GM19043 (cell line): ENCODE measurements around the gene PTPRD.

ENCODE experiments used
- ATAC-seq: cut with Tn5 transposase; IDR thresholded peaks from one replicate; pipeline ENCODE4 v1.9.1; 2021; ENCODE audit warnings: low read depth; ENCODE audit not compliant: unreplicated experiment

Gene PTPRD

GRCh38 chr9:8860086-8860485, 1752.7 kb downstream of the PTPRD start:
- no peak for ATAC-seq

DNA sequence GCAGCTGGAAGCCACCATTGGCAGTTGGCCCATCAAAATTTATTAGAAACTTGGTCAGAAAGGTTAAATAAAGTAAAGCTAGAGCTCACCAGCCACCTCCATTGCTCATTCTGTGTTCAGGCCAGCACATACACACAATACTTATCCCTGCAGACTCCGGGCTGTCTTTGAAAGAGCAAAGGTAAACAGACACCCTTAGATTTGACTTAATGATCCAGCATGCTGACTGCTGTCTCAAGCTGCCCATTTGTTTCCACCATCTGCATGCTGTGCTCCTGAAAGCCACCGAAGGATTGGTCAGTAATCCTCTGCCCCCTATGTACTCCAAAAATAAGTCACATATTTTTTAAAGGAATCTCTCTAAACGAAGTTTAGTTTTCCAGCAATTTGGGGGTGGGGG, 1753.4 kb downstream of the PTPRD start:
- no peak for ATAC-seq

DNA sequence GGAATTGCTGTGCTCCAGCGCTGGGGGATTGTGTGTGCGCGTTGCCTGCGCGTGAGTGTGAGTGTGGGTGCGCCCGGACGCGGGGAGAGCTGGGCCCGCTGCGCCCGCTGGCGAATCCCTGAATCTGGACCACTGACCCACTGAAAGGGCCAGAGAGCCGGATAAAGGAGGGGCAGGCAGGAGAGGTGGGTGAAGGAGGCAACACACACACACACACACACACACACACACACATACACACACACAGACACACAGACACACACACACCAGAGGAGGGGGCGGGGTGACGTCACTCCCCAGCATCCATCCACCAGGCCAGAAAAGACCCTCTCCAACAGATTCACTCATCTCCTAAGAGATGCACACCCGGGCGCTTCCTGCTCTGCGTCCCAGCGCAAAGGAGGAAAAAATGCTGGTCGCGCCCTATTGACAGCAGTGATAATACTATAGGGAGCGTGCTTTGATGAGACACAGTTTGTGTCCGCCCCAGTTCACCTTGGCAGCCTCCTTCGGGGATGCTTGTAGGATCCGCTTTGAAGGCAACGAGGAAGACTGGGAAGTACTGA, 1754.1 kb downstream of the PTPRD start:
- no peak for ATAC-seq

DNA sequence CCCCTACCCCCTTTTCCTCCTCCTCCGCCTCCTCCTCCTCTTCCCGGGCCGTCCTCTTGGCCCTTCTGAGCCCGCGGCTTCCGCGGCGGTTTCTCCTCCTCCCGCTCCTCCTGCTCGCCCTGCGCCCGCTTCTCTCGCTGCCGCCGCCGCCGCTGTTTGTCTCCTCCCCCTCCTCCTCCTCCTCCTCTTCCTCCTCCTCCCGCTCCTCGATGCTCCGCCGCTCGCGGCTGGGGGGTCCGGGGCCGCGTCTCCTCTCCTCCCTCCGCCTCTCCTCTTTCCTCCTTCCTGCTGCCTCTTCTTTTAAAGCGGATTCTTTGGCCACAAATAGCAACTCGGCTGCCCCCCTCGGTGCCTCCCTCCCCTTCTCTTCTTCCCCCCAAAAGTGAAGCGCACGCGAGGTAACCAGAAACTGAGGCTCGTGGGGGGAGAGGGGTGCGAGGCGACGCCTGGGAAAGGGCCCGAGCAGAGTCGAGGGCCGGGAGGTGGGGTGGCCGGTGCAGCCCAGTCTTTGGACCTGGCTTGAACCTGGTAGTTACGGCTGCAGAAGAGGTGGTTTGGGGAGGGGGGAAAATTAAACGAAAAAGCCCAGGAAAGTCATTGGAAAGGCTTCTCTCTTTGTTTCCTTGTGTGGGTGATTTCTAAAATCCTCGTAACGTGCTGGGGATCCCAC, 1754.7 kb downstream of the PTPRD start:
- no peak for ATAC-seq

DNA sequence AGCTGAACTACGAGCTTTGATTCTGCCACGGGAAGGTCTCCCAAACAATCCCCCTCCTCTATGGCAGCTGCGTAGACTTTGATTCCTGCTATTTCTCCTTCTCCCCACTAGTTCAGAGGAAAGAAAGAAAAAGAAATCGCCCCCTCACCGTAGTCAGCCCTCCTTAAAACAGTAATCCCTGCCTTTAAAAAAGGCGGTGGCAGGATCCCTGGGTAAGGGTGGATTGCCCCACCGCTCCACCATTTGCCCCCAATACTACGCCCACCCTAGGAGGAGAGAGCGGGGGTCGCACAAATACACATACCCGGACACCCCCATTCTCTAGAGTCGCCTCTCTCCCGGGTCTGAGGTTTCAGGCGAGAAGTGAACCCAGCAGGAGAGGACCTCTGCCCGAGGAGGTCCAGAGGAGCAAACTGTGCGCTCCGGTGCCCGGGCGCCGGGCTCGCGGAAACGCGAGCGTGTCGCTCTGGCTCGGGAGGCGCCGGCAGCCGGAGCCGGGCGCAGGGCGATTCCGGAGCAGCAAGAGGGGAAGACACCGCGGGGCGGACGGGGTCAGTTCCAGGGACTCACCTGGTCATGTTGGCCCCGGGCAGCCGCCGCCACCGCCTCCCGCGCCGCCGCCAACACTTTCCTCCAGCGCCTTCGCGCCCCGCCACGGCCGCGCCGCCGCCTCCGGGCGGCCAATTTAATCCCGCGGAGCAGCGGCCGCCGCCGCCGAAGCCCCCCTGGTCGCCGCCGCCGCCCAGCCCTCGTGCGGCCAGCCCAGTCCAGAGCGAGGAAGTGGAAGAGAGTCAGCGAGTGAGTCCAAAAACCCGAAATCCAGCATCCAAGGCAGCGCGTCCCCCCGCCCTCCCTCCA, 1755.5 kb downstream of the PTPRD start:
- no peak for ATAC-seq

DNA sequence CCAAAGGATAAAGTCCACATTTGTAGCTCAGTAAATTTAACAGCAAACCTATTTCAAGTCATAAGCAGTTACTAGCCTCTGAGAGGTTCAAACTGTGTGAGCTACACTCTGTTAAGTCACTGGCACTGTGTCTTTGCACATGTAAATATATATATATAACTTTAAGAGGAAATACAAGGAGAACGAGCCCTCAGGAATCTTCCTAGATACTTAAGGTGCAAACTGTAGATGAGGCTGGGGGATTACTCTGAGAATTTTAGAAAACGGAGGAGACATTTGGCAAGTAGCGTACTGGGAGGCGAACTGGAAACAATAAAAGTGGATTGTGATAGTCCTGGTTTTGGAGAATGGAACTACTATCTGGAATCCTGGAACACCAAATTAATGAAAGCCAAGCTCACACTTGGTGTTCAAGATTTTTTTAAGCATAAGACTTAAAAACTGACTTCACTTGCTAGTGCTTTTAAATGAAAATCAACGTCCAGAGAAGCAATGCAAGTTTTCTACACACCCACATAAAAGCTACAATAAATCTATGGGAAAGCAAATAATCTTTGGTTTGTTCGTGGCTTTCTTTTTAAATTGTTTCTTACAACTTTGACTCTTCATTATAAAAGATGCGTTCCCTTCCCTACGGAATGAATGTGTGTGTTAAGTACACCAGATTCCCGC, 1756.3 kb downstream of the PTPRD start:
- no peak for ATAC-seq

- ATAC-seq = no peak
Measured at GRCh38 chr9:8855046-8855445, 1757.8 kb downstream of the PTPRD start.

- ATAC-seq = no peak
Measured at GRCh38 chr9:8852301-8852864, 1760.4 kb downstream of the PTPRD start.

DNA sequence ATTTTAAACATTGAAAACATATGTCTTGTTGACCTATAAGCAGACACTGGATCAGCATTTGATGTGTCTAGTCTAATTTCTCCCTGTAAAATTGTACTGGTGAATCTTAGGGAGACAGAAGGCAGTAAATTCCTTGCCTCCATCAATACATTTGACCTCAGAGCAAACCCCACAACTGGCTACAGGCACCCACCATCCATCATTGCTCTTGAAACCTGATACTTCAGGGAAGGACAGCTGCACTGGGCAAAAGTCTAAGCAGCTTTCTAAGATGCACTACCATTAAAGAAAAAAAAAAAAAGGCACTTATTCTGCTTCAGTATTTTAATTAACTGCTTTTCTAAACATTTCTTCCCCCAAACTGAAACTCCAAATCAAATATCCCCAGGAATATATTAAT, 1761.9 kb downstream of the PTPRD start:
- ATAC-seq = no peak

DNA sequence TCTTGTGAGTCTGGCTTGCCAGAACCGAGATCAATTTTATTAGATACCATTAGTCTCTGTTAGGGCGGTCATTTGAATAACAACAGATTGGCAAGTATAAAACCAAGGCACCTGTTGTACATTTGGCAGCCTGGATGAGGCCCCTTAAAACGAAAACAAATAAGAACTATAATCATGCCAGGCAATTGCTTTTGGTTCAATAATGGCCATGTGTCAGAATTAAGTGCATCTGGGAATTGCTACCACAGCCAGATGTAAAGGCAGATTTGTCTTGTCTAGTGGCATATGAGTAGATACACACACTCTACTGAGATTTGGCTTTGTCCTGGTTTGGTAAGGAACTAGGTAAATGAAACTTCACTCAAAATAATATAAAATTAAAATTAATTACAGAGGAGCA, 1767.0 kb downstream of the PTPRD start:
- no peak for ATAC-seq

DNA sequence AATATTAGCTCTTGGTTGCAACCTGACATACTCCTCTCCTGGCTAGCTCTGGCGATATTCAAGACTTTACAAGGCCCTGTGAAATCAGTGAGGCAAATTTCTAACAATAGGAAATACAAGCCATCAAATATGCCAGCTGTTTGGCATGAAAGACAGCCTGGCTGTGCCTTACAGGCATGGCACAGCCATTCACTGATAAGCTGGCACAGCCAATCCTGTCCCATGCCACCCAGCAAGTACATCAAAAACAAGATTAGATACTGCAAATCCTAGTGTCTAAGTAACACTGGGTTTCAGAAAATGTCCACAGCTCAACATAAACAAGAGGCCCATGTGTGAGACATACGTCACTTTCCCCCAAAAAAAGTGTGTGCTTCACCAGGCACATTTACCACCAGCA, 1767.4 kb downstream of the PTPRD start:
- ATAC-seq = no peak

- no peak for ATAC-seq
Measured at GRCh38 chr9:8844549-8844948, 1768.3 kb downstream of the PTPRD start.

DNA sequence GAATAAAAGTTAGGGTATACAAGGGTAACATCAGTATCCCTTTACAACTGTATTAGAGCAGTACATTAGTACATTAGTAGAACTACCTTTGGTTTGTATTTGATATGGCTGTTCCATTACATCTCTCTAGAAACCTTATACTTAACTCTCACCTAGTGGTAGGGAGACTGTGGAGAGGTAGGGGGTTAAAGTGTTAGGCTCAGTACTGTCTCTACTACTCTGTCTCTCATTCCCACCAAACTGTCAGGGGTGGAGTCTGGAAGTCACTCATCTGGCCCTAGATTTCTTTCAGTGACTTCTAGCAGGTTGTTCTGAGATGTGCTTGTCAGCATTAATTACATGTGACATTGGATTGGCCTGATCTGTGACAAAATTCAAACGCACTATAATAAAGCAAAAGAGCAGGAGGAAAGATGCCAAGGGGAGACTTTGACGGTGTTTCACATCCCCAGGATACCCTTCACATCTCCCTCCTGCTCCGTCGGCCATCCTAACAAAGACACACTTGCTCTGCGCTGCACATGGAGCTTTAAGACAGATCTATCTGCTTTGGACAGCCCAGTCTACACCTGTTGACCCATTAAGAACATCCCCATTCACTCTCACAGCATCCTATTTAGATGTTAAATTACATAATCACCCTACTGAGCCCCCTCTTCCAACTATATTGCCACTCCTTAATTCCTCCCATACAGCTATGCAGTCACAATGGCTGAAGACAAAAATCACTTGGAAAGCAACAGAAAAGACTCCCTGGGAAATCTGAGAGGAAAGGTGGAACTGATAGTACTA, 1770.2 kb downstream of the PTPRD start:
- ATAC-seq = no peak

DNA sequence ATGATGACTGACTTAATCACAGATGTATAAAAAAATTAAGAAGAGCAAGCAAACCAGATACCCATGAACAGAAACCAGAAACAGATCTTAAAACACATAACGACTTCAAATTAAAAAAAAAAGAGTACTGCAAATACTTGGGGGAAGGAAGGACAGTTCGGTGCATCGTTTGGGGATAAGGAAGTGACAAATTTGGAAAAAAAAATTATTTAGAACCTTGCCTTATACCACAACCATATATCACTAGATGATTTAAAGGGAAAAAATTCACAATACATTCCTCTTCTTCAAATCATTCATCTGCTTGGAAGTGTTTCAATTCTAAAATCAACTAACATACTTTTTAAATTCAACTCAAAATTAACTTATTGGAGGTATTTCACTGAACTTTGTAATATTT, 1774.7 kb downstream of the PTPRD start:
- ATAC-seq = no peak

DNA sequence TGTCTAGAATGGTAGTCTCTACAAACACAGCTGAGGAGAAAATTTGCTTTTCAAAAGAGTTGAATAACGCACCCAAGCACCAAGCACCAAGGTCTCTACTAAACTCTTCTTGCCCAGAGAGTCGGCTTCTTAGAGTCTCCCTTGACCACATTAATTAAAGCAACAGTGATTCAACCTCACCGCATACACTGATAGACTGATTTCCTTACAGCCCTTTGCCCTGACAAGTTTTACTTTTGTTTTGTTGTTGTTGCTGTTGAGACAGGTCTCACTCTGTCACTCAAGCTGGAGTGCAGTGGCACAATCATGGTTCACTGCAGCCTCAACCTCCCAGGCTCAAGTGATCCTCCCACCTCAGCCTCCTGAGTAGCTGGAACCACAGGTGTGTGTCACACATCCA, 1777.5 kb downstream of the PTPRD start:
- no peak for ATAC-seq

GRCh38 chr9:8832955-8833354, 1779.8 kb downstream of the PTPRD start:
- ATAC-seq = no peak

- ATAC-seq = no peak
Measured at GRCh38 chr9:8832386-8832785, 1780.4 kb downstream of the PTPRD start.

- no peak for ATAC-seq
Measured at GRCh38 chr9:8831568-8831967, 1781.2 kb downstream of the PTPRD start.

GRCh38 chr9:8826281-8826680, 1786.5 kb downstream of the PTPRD start:
- no peak for ATAC-seq

DNA sequence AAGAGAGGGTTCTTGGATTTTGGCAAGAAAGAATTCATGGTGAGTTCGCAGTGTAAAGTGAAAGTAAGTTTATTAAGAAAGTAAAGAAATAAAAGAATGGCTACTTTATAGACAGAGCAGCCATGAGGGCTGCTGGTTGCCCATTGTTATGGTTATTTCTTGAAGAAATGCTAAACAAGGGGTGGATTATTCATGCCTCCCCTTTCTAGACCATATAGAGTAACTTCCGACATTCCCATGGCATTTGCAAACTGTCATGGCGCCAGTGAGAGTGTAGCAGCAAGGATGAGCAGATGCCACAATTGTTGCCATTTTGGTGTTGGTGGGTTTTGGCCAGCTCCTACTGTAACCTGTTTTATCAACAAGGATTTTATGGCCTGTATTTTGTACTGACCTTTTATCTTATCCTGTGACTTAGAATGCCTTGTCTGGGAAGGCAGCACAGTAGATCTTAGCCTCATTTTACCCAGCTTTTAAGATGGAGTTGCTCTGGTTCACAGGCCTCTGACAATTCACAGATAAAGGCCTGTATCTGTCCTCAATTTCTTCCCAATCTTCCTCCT, 1787.1 kb downstream of the PTPRD start:
- no peak for ATAC-seq
